HepG2 (cell line): ENCODE data around the gene CHDH. TPM values are rescaled to one million over a fixed set of nuclear protein-coding genes. Genes with fewer than 3 reads are reported as not detected.
A peak's percentile ranks its signal among the peaks of the same experiment; 100 is the strongest.

Experiments
- ARNT ChIP-seq: fragments of 450-650 bp; IDR thresholded peaks from 2 replicates; pipeline ENCODE4 v1.6.1; 2017
- ETV6 ChIP-seq: sonication (generic); formaldehyde crosslinking; conservative IDR thresholded peaks from 2 replicates; pipeline ENCODE4 v1.4.0; 2020; ENCODE audit warnings: missing genetic modification reagents
- FOXM1 ChIP-seq: sonication (generic); formaldehyde crosslinking; IDR thresholded peaks from 2 replicates; pipeline ENCODE4 v1.5.0; 2020; ENCODE audit warnings: missing genetic modification reagents
- NCOR1 ChIP-seq: fragments of 200-600 bp; sonication (generic); IDR thresholded peaks from 2 replicates; pipeline ENCODE4 v1.7.0; 2017; ENCODE audit warnings: antibody characterized with exemption, low read length, borderline replicate concordance
- ZBTB20 ChIP-seq: sonication (generic); formaldehyde crosslinking; IDR thresholded peaks from 2 replicates; pipeline ENCODE4 v1.8.1; 2023; ENCODE audit warnings: missing genetic modification reagents, low read depth, mild to moderate bottlenecking, borderline replicate concordance
- ZFP37 ChIP-seq: sonication (generic); formaldehyde crosslinking; IDR thresholded peaks from 2 replicates; pipeline ENCODE4 v1.4.0; 2020; ENCODE audit warnings: missing genetic modification reagents, borderline replicate concordance
- ZKSCAN8 ChIP-seq: IDR thresholded peaks from 2 replicates; pipeline ENCODE4 v1.6.1; 2016; ENCODE audit warnings: borderline replicate concordance, missing genetic modification reagents, missing compliant biosample characterization
- ZNF101 ChIP-seq: sonication (generic); formaldehyde crosslinking; IDR thresholded peaks from 2 replicates; pipeline ENCODE4 v1.4.0; 2020; ENCODE audit warnings: mild to moderate bottlenecking, low read depth, missing genetic modification reagents, borderline replicate concordance
- ZNF12 ChIP-seq: sonication (generic); formaldehyde crosslinking; IDR thresholded peaks from 2 replicates; pipeline ENCODE4 v1.5.0; 2020; ENCODE audit warnings: missing genetic modification reagents
- ZNF256 ChIP-seq: sonication (generic); formaldehyde crosslinking; conservative IDR thresholded peaks from 2 replicates; pipeline ENCODE4 v1.4.0; 2020; ENCODE audit warnings: missing genetic modification reagents
- ZNF350 ChIP-seq: sonication (generic); formaldehyde crosslinking; IDR thresholded peaks from 2 replicates; pipeline ENCODE4 v1.4.0; 2020; ENCODE audit warnings: mild to moderate bottlenecking, low read depth, missing genetic modification reagents, borderline replicate concordance
- ZNF607 ChIP-seq: sonication (generic); formaldehyde crosslinking; IDR thresholded peaks from 2 replicates; pipeline ENCODE4 v1.5.1; 2020; ENCODE audit warnings: missing genetic modification reagents, mild to moderate bottlenecking, borderline replicate concordance
- ZNF644 ChIP-seq: IDR thresholded peaks from 2 replicates; pipeline ENCODE4 v1.6.1; 2016; ENCODE audit warnings: low read depth
- ZNF790 ChIP-seq: sonication (generic); formaldehyde crosslinking; IDR thresholded peaks from 2 replicates; pipeline ENCODE4 v1.8.0; 2022; ENCODE audit warnings: missing genetic modification reagents, mild to moderate bottlenecking, borderline replicate concordance
- ZSCAN21 ChIP-seq: sonication (generic); formaldehyde crosslinking; IDR thresholded peaks from 2 replicates; pipeline ENCODE4 v1.8.0; 2022; ENCODE audit warnings: mild to moderate bottlenecking, missing genetic modification reagents, moderate library complexity, borderline replicate concordance
- polyA plus RNA-seq, 8 experiments: library from polyadenylated mRNA; depleted of rRNA in 3 of 8; stranded (reverse) in 7 of 8; unstranded in 1 of 8; fragments of >200 nt; fragmentation: Illumina TruSeq in 4 of 8; extraction: Trizol in 4 of 8; gene quantifications; 2 replicates each; pipeline versions ENCODE4 v1.2.1 to v1.2.3, GENCODE V29; 2011 to 2016; ENCODE audit warnings: low read depth in 4 of 8, missing spikeins in 1 of 8, mixed read lengths in 1 of 8; ENCODE audit not compliant: insufficient read depth in 1 of 8
- total RNA-seq, 5 experiments: library from RNA; depleted of rRNA; stranded (reverse); fragments of >200 nt; fragmentation: Illumina TruSeq; extraction: Trizol; gene quantifications; 2 replicates each; pipeline ENCODE4 v1.2.3, GENCODE V29; 2016; ENCODE audit warnings: low read depth in 1 of 5
- TF ChIP-seq, protein P1 (sequence below), 2 experiments: fragments of 450-650 bp in 1 of 2; sonication (generic) in 1 of 2; formaldehyde crosslinking in 1 of 2; IDR thresholded peaks; 2 replicates each; pipeline versions ENCODE4 v1.6.1 to v1.8.0; 2016 to 2022; ENCODE audit warnings: antibody characterized with exemption in 1 of 2, mild to moderate bottlenecking in 1 of 2, missing genetic modification reagents in 1 of 2
- TF ChIP-seq, protein P2 (sequence below): sonication (generic); formaldehyde crosslinking; IDR thresholded peaks from 2 replicates; pipeline ENCODE4 v1.8.0; 2023; ENCODE audit warnings: mild to moderate bottlenecking, missing genetic modification reagents

CHDH gene
- total and polyA plus RNA-seq, 2 of the 13 experiments (the other 11 are each of a cell fraction or from before 2014, with no cell fraction given), result 28.1 to 48.9 TPM

DNA sequence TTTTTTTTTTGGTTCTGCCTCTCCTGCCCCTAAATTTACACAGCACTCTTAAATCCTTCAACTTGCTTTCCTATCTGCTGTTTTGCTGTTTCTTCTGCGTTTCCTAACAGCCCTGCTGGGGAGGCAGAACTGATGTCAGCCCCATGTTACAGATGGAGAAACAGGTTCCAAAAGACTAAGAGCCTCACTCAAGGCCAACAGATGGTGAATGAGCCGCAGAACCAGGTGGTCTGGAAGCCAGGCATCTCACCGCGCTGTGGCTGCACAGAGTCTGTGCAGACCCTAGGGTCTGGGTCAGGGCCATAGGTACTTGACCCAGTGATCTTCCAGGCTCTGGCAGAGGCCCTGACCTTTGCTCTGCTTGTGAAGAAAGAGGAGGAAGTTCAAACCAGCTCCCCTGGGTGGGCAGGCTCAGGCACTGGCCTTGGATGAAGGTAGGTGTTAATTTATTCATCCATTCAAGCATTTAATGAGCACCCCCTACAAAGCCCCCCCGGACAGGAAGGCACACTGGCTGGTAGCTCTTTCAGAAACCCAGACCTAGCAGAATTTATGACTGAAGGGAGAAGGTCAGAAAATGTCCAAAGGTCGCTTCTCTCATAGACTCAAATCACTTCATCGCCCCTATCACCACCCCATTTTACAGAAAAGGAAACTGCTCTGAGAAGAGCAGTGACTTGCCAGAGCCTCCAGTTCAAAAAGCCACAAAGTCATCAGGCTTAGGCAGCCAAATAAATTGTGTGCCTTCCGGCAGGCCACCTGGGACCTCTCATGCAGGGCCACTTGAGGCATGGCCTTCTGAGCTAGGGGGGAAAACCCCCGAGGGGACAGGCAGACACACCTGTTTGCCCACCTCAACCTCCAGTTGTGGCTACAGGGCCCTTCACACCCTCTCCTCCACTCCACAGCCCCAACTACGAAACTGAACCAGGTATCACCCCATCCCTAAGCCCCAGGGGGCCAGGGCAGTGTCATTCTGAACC lies 2.7 kb downstream of the CHDH start (continued):
- no peak for TF ChIP-seq FOXM1 (CRISPR knock-in tag)
- TF ChIP-seq, protein P1, sequence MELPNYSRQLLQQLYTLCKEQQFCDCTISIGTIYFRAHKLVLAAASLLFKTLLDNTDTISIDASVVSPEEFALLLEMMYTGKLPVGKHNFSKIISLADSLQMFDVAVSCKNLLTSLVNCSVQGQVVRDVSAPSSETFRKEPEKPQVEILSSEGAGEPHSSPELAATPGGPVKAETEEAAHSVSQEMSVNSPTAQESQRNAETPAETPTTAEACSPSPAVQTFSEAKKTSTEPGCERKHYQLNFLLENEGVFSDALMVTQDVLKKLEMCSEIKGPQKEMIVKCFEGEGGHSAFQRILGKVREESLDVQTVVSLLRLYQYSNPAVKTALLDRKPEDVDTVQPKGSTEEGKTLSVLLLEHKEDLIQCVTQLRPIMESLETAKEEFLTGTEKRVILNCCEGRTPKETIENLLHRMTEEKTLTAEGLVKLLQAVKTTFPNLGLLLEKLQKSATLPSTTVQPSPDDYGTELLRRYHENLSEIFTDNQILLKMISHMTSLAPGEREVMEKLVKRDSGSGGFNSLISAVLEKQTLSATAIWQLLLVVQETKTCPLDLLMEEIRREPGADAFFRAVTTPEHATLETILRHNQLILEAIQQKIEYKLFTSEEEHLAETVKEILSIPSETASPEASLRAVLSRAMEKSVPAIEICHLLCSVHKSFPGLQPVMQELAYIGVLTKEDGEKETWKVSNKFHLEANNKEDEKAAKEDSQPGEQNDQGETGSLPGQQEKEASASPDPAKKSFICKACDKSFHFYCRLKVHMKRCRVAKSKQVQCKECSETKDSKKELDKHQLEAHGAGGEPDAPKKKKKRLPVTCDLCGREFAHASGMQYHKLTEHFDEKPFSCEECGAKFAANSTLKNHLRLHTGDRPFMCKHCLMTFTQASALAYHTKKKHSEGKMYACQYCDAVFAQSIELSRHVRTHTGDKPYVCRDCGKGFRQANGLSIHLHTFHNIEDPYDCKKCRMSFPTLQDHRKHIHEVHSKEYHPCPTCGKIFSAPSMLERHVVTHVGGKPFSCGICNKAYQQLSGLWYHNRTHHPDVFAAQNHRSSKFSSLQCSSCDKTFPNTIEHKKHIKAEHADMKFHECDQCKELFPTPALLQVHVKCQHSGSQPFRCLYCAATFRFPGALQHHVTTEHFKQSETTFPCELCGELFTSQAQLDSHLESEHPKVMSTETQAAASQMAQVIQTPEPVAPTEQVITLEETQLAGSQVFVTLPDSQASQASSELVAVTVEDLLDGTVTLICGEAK (IDR thresholded peaks at IDR 0.05), result no peak
- TF ChIP-seq, protein P1 (CRISPR knock-in tag; IDR thresholded peaks at IDR 0.05), result peak; percentile 31; the same call in 1 of the 2 replicates
- no peak for TF ChIP-seq ZNF644 (CRISPR knock-in tag)
- no peak for TF ChIP-seq ZNF12 (CRISPR knock-in tag)
- no peak for TF ChIP-seq ZNF350 (CRISPR knock-in tag)
- TF ChIP-seq ARNT, result no peak
- no peak for TF ChIP-seq ZNF101
- TF ChIP-seq ZSCAN21 (CRISPR knock-in tag), result peak; percentile 50
- peak; percentile 91 for TF ChIP-seq NCOR1
- no peak for TF ChIP-seq ZNF607
- no peak for TF ChIP-seq ZNF256 (CRISPR knock-in tag)
- TF ChIP-seq ZNF790 (CRISPR knock-in tag), result peak; percentile 67
- TF ChIP-seq ZFP37 (CRISPR knock-in tag), result 0 out of 2 replicates have a peak, but pooled peaks have one; percentile 6
- no peak for TF ChIP-seq ETV6
- TF ChIP-seq ZBTB20 (CRISPR knock-in tag), result no peak; the same call in 1 of the 2 replicates
- TF ChIP-seq ZKSCAN8 (CRISPR knock-in tag), result no peak
- TF ChIP-seq, protein P2, sequence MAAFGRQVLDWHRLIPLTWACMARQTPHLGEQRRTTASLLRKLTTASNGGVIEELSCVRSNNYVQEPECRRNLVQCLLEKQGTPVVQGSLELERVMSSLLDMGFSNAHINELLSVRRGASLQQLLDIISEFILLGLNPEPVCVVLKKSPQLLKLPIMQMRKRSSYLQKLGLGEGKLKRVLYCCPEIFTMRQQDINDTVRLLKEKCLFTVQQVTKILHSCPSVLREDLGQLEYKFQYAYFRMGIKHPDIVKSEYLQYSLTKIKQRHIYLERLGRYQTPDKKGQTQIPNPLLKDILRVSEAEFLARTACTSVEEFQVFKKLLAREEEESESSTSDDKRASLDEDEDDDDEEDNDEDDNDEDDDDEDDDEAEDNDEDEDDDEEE (CRISPR knock-in tag), result no peak
